ENCODE measurements around the gene WDR82.

The WDR82 gene

GRCh38 chr3:52216585-52217408 is 61.7 kb downstream of the WDR82 start:
- H3K27me3 ChIP-seq (ENCODE audit: control insufficient read depth, insufficient read depth, low read length), result no peaks in the 10 kb centered on the region

DNA sequence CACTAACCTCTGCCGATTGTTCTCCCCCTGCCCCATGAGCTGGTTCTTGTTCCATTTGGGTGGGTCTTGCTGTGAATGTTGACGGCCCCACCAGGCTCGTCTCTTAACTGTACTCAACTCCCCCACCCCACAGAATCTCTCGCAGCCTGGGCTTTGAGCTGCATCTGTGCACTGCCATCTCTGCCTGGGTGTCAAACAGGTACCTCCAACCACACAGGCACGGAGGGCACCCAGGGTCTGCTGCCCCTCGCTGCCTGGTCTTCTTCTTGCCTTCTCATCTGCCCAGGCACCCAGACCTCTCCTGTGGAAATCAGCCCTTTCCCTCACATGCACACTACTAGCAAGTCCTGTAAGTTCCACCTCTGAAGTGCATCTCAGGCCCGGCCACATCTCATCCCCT is 63.1 kb downstream of the WDR82 start:
- Histone ChIP-seq H3K27me3 (ENCODE audit: control insufficient read depth, insufficient read depth, low read length) (no peaks in the 10 kb centered on the region), H3K9ac (ENCODE audit: low read length) (no peak overlapping the region), H3K36me3 (ENCODE audit: control insufficient read depth, insufficient read depth, low read length) (peaks cover 37% of the 10 kb centered on the region), H3K27ac (ENCODE audit: low read depth, low read length) (no peak overlapping the region), H3K4me1 (ENCODE audit: control insufficient read depth, insufficient read depth, low read length) (peaks cover 7% of the 10 kb centered on the region), H3K4me3 (ENCODE audit: low read length) (no peak overlapping the region)

More at GRCh38 chr3:52216585-52217408, 61.7 kb downstream of the WDR82 start:
- peaks cover 7% of the 10 kb centered on the region for H3K4me1 ChIP-seq (ENCODE audit: control insufficient read depth, insufficient read depth, low read length)
- peaks cover 26% of the 10 kb centered on the region for H3K36me3 ChIP-seq (ENCODE audit: control insufficient read depth, insufficient read depth, low read length)
- H3K9ac ChIP-seq (ENCODE audit: low read length), result no peak overlapping the region
- H3K4me3 ChIP-seq (ENCODE audit: low read length), result peak overlapping the region; percentile 39
- H3K27ac ChIP-seq (ENCODE audit: low read depth, low read length), result peak overlapping the region; percentile 50

DNA sequence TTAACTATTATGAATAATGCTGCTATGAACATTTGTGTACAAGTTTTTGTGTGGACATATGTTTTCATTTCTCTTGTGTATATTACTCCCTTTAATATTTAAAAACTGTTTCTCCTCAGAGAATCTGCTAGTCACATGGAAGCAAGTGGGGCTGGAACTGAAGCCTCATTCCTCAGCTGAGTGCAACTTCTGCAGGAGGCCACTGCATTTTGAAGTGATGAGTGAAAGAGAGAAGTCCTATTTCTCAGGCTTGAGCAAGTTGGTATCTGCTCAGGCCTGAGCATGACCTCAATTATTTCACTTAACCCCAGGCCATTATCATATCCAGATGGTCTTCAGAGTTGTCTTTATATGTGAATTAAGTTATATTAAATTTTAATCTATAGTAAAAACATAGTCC is 64.5 kb downstream of the WDR82 start:
- H3K36me3 ChIP-seq (ENCODE audit: control insufficient read depth, insufficient read depth, low read length), result peaks cover 44% of the 10 kb centered on the region
- H3K27ac ChIP-seq (ENCODE audit: low read depth, low read length), result no peak overlapping the region
- no peak overlapping the region for H3K4me3 ChIP-seq (ENCODE audit: low read length)
- peaks cover 7% of the 10 kb centered on the region for H3K4me1 ChIP-seq (ENCODE audit: control insufficient read depth, insufficient read depth, low read length)
- no peak overlapping the region for H3K9ac ChIP-seq (ENCODE audit: low read length)
- H3K27me3 ChIP-seq (ENCODE audit: control insufficient read depth, insufficient read depth, low read length), result no peaks in the 10 kb centered on the region

GRCh38 chr3:52213005-52213404 is 65.4 kb downstream of the WDR82 start:
- no peaks in the 10 kb centered on the region for H3K27me3 ChIP-seq (ENCODE audit: control insufficient read depth, insufficient read depth, low read length)
- peaks cover 46% of the 10 kb centered on the region for H3K36me3 ChIP-seq (ENCODE audit: control insufficient read depth, insufficient read depth, low read length)
- H3K9ac ChIP-seq (ENCODE audit: low read length), result no peak overlapping the region
- H3K4me1 ChIP-seq (ENCODE audit: control insufficient read depth, insufficient read depth, low read length), result peaks cover 7% of the 10 kb centered on the region
- H3K27ac ChIP-seq (ENCODE audit: low read depth, low read length), result no peak overlapping the region
- no peak overlapping the region for H3K4me3 ChIP-seq (ENCODE audit: low read length)

- Histone ChIP-seq H3K36me3 (ENCODE audit: control insufficient read depth, insufficient read depth, low read length) (peaks cover 55% of the 10 kb centered on the region), H3K27me3 (ENCODE audit: control insufficient read depth, insufficient read depth, low read length) (no peaks in the 10 kb centered on the region), H3K9ac (ENCODE audit: low read length) (no peak overlapping the region), H3K27ac (ENCODE audit: low read depth, low read length) (no peak overlapping the region), H3K4me1 (ENCODE audit: control insufficient read depth, insufficient read depth, low read length) (peaks cover under 1% of the 10 kb centered on the region), H3K4me3 (ENCODE audit: low read length) (no peak overlapping the region)
Observed at GRCh38 chr3:52211268-52211891, 67.1 kb downstream of the WDR82 start.

GRCh38 chr3:52210550-52211046 is 67.9 kb downstream of the WDR82 start:
- Histone ChIP-seq H3K4me3 (ENCODE audit: low read length) (no peak overlapping the region), H3K9ac (ENCODE audit: low read length) (no peak overlapping the region), H3K36me3 (ENCODE audit: control insufficient read depth, insufficient read depth, low read length) (peaks cover 60% of the 10 kb centered on the region), H3K27ac (ENCODE audit: low read depth, low read length) (no peak overlapping the region), H3K4me1 (ENCODE audit: control insufficient read depth, insufficient read depth, low read length) (no peaks in the 10 kb centered on the region), H3K27me3 (ENCODE audit: control insufficient read depth, insufficient read depth, low read length) (no peaks in the 10 kb centered on the region)

DNA sequence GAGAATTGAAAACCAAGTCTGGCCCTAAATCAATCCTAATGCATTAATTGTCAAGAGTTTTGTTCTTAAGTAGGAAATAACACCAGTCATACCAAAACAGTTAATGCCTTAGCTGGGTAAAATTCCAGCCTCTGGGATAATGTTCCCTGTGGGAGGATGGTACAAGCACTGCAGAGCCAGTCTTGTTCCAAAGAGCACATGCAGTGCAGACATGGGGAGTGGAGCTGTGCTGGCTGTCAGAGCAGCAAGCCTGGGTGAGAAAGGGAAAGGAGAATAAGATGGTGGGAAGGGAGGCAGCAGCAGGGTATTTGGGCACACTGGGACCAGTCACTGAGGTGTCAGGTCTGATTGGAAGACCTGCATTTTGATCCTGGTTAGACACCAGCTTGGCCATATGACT is 68.4 kb downstream of the WDR82 start:
- no peaks in the 10 kb centered on the region for H3K4me1 ChIP-seq (ENCODE audit: control insufficient read depth, insufficient read depth, low read length)
- H3K9ac ChIP-seq (ENCODE audit: low read length), result no peak overlapping the region
- no peak overlapping the region for H3K4me3 ChIP-seq (ENCODE audit: low read length)
- peaks cover 60% of the 10 kb centered on the region for H3K36me3 ChIP-seq (ENCODE audit: control insufficient read depth, insufficient read depth, low read length)
- H3K27me3 ChIP-seq (ENCODE audit: control insufficient read depth, insufficient read depth, low read length), result no peaks in the 10 kb centered on the region
- no peak overlapping the region for H3K27ac ChIP-seq (ENCODE audit: low read depth, low read length)

DNA sequence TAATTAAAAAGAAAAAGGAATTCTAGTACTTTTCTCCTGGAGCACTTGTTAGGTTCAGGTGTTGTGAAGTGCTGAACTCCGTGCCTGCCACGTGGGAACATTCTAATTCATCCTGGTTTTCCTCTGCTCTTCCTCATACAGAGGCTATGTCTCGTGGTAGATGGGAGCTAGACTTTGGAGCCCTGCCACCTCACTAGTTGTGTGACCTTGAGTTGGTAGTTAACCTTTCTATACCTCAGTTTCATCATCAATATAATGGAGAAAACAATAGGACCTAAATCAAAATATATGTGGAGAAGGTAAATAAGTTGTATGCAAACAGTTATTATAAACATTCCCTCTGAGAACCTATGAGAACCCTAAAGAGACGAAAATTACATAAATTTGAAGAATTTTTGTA is 69.9 kb downstream of the WDR82 start:
- Histone ChIP-seq H3K36me3 (ENCODE audit: control insufficient read depth, insufficient read depth, low read length) (peaks cover 64% of the 10 kb centered on the region), H3K27ac (ENCODE audit: low read depth, low read length) (no peak overlapping the region), H3K4me3 (ENCODE audit: low read length) (no peak overlapping the region), H3K9ac (ENCODE audit: low read length) (no peak overlapping the region), H3K4me1 (ENCODE audit: control insufficient read depth, insufficient read depth, low read length) (no peaks in the 10 kb centered on the region), H3K27me3 (ENCODE audit: control insufficient read depth, insufficient read depth, low read length) (no peaks in the 10 kb centered on the region)

GRCh38 chr3:52205727-52206372 is 72.6 kb downstream of the WDR82 start:
- peaks cover 60% of the 10 kb centered on the region for H3K36me3 ChIP-seq (ENCODE audit: control insufficient read depth, insufficient read depth, low read length)

More at GRCh38 chr3:52205727-52206372, 72.6 kb downstream of the WDR82 start:
- Histone ChIP-seq H3K4me1 (ENCODE audit: control insufficient read depth, insufficient read depth, low read length) (no peaks in the 10 kb centered on the region), H3K27me3 (ENCODE audit: control insufficient read depth, insufficient read depth, low read length) (no peaks in the 10 kb centered on the region), H3K27ac (ENCODE audit: low read depth, low read length) (no peak overlapping the region), H3K9ac (ENCODE audit: low read length) (no peak overlapping the region), H3K4me3 (ENCODE audit: low read length) (no peak overlapping the region)
